GM13976 (cell line): ENCODE data around the gene PPP1R9B.

ENCODE experiments used
- DNase-seq: peaks from one replicate; pipeline ENCODE4 v3.0.0; 2012; ENCODE audit warnings: low spot score
- in situ Hi-C: fragments of 300-500 bp; cut with MboI; formaldehyde crosslinking; loops from one replicate; pipeline ENCODE4 v1.12.0; 2022; ENCODE audit warnings: low sequenced_read_pairs, mixed read lengths, inconsistent platforms; ENCODE audit not compliant: unreplicated experiment
- TF ChIP-seq, protein P1 (sequence below): IDR thresholded peaks from 2 replicates; pipeline ENCODE4 v1.5.1; 2012; ENCODE audit warnings: borderline replicate concordance, mild to moderate bottlenecking; ENCODE audit not compliant: insufficient read depth; ENCODE audit errors: extremely low read depth, missing control alignments, control extremely low read depth

PPP1R9B gene

DNA sequence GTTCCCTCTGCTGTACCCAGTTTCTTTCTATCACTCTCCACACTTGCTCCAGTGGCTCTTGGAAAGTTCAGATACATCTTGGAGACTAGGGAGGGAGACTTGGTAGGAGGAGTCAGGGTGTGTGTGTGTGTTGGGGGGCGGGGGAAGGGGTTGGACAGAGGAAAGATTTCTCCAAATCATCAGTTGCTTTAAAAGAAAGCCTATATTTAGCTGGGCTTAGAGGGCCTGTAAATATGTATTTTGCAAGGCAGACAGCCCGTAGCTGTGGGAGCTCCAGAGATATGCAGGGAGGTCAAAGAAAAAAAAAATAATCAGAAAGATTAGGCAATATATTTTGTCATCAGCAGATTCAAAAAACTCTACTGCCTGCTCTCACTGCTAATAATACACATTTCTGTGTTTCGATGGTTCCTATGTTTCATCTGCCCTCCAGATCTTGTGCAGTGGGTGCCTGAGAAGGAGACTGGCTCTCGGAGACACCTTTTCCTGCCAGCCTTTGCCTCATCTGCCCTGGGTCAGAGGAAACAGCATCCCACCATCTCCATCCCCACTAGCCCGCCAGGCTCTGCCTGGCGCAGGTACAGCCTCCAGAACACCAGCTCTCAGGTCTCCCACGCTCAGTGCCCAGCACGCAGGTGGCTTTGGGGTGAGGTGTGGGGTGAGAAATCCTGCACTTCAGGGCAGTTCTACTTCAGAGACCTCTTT lies 4.8 kb upstream of the PPP1R9B start:
- TF ChIP-seq, protein P1, sequence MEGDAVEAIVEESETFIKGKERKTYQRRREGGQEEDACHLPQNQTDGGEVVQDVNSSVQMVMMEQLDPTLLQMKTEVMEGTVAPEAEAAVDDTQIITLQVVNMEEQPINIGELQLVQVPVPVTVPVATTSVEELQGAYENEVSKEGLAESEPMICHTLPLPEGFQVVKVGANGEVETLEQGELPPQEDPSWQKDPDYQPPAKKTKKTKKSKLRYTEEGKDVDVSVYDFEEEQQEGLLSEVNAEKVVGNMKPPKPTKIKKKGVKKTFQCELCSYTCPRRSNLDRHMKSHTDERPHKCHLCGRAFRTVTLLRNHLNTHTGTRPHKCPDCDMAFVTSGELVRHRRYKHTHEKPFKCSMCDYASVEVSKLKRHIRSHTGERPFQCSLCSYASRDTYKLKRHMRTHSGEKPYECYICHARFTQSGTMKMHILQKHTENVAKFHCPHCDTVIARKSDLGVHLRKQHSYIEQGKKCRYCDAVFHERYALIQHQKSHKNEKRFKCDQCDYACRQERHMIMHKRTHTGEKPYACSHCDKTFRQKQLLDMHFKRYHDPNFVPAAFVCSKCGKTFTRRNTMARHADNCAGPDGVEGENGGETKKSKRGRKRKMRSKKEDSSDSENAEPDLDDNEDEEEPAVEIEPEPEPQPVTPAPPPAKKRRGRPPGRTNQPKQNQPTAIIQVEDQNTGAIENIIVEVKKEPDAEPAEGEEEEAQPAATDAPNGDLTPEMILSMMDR = no peak
- no peak for DNase-seq
- in situ Hi-C loops = no loop called here

- in situ Hi-C loops = no loop called here
Measured at GRCh38 chr17:50154604-50155003, 4.1 kb upstream of the PPP1R9B start.

DNA sequence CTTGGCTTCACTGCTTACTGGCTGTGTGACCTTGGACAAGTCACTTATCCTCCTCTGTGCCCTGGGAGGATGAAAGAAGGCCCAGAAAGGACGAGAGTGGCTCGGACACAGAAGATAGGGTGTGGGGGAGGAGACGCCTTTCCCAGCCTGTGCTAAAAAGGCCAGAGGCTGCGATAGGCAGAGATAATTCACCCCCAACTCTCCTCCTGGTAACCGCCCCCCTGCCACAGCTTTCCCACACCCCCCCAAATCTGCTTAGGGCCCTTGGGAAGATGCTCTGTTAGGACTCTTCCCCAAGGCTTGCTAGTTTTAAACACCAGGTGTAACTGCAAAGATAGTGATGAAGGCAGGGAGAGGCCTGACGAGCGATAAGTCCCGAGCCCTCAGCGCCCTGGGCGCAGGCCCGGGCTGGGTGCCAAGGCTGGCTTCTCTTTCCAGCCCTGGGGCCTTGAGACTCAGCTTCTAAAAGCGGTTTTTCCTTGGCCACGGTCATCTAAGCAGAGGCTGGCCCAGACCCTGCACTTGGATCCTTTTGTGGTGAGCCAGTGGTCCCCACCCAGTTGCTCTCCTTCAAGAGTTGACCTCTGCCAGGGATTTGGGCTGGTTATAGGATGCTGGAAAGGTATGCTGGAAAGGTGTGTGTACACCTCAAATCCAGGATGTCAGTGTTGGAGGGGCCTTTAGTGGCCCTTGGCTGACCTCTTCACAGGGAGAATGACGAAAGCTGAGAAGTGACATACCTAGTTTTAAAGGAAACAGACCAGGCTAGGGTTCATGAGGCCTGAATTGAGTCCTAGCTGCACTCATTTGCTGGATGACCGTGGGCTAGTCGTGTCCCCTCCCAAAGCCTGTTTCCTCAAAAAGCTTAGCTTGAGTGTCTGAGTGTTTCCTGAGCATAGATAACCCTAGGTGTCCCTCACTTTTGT lies 3.4 kb upstream of the PPP1R9B start:
- TF ChIP-seq, protein P1 = no peak
- in situ Hi-C loops = no loop called here
- no peak for DNase-seq

More at GRCh38 chr17:50154604-50155003, 4.1 kb upstream of the PPP1R9B start:
- TF ChIP-seq, protein P1 = no peak
- DNase-seq = no peak

GRCh38 chr17:50152736-50153135 lies 2.3 kb upstream of the PPP1R9B start:
- in situ Hi-C loops = no loop called here
- TF ChIP-seq, protein P1 = no peak

DNA sequence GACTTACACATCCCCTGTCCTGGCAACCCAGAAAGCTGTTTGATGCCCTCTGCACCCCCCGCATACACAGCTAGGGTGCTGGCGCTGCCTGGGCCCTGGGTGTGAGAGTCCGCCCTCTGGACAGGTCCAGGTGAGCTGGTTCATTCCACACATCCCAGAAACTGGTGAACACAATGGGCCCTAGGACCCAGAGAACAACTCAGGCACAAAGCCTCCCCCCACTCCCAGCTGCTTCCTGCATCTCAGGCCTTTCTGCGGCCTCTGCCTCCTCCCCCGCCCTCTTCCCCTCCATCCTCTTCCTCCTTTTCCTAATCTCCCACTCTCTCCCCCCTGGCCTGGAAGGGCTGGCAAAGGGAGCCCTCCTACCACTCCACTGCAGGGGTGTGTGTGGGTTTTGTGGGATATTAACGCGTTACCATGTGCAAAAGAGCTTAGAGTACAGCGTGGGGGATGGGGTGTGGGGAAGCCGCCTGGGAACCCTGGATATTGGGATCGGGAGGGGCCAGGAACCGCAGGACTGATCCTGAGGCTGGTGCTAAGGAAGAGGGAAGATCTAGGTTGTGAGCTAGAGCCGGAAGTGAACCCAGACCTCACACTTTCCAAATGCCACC lies 1.6 kb upstream of the PPP1R9B start:
- TF ChIP-seq, protein P1 = no peak
- peak; percentile 78 for DNase-seq
- in situ Hi-C loops = no loop called here

More at GRCh38 chr17:50152736-50153135, 2.3 kb upstream of the PPP1R9B start:
- no peak for DNase-seq

- in situ Hi-C loops = no loop called here
- DNase-seq = peak; percentile 95
- TF ChIP-seq, protein P1 = peak; percentile 42
Measured at GRCh38 chr17:50151041-50151936, 812 bp upstream of the PPP1R9B start.
